PC-9 (cell line): ENCODE results near the gene HOXB6. TPM values are rescaled to one million over a fixed set of nuclear protein-coding genes. Genes with fewer than 3 reads are reported as not detected.

Experiments
- BruUV-seq: library from RNA; stranded (reverse); fragments of 400-500 nt; replicated peaks from 2 replicates; lab custom pipeline; 2021; lab: Mats Ljungman, UMichigan
- CTCF ChIA-PET: fragments of 300-600 bp; sonication (Branson Sonifier 250); formaldehyde crosslinking; loops from one replicate; lab custom pipeline; 2022; ENCODE audit warnings: antibody characterized with exemption; lab: Charles Lee
- POLR2A ChIA-PET: fragments of 300-600 bp; sonication (Branson Sonifier 250); formaldehyde crosslinking; loops from one replicate; lab custom pipeline; 2022; ENCODE audit warnings: antibody characterized with exemption; ENCODE audit not compliant: unreplicated experiment; lab: Charles Lee
- DNase-seq, 2 experiments: peaks; one replicate each; pipeline versions ENCODE4 v3.0.0 to v3.0.0-alpha.2; 2015 to 2022; ENCODE audit warnings: mixed read lengths in 1 of 2
- H2AFZ ChIP-seq: fragments of 200-600 bp; sonication (generic); 2 replicates; pipeline ENCODE4 v1.8.1; 2017; ENCODE audit warnings: antibody characterized with exemption
- H3F3A ChIP-seq: fragments of 200-600 bp; sonication (generic); 2 replicates; pipeline ENCODE4 v1.8.1; 2017; ENCODE audit warnings: antibody characterized with exemption, mild to moderate bottlenecking, low read depth; ENCODE audit not compliant: insufficient read depth
- H3K27ac ChIP-seq: fragments of 200-600 bp; sonication (generic); 2 replicates; pipeline ENCODE4 v1.6.1; 2016; ENCODE audit warnings: mixed run types
- H3K27me3 ChIP-seq: fragments of 200-600 bp; sonication (generic); 2 replicates; pipeline ENCODE4 v1.6.1; 2016; ENCODE audit warnings: low read depth, mixed run types; ENCODE audit not compliant: insufficient read depth
- H3K36me3 ChIP-seq: fragments of 200-600 bp; sonication (generic); 2 replicates; pipeline ENCODE4 v1.6.1; 2016; ENCODE audit warnings: low read depth, mixed run types
- H3K4me1 ChIP-seq: fragments of 200-600 bp; sonication (generic); replicated peaks from 2 replicates; pipeline ENCODE4 v1.6.1; 2016; ENCODE audit warnings: mixed run types; ENCODE audit not compliant: insufficient read depth
- H3K4me2 ChIP-seq: fragments of 200-600 bp; sonication (generic); 2 replicates; pipeline ENCODE4 v1.6.1; 2017; ENCODE audit warnings: mixed run types
- H3K4me3 ChIP-seq: fragments of 200-600 bp; sonication (generic); 2 replicates; pipeline ENCODE4 v1.6.1; 2016; ENCODE audit warnings: mixed run types
- H3K79me2 ChIP-seq: fragments of 200-600 bp; sonication (generic); 2 replicates; pipeline ENCODE4 v1.6.1; 2017; ENCODE audit warnings: low read depth, mixed run types
- H3K9me2 ChIP-seq: fragments of 200-600 bp; sonication (generic); 2 replicates; pipeline ENCODE4 v1.8.1; 2017; ENCODE audit warnings: mild to moderate bottlenecking; ENCODE audit not compliant: insufficient read depth
- H3K9me3 ChIP-seq: fragments of 200-600 bp; sonication (generic); 2 replicates; pipeline ENCODE4 v1.8.1; 2016; ENCODE audit warnings: low read depth; ENCODE audit not compliant: insufficient read depth
- H4K20me1 ChIP-seq: fragments of 200-600 bp; sonication (generic); 2 replicates; pipeline ENCODE4 v1.8.1; 2017; ENCODE audit not compliant: insufficient read depth
- EZH2 ChIP-seq: fragments of 200-600 bp; sonication (generic); IDR thresholded peaks from 2 replicates; pipeline ENCODE4 v1.8.0; 2017; ENCODE audit warnings: antibody characterized with exemption, low read depth
- intact Hi-C: fragments of 100-400 bp; cut with micrococcal nuclease; formaldehyde crosslinking; loops from one replicate; pipeline ENCODE4 v1.10.0; 2022; ENCODE audit not compliant: unreplicated experiment
- total RNA-seq: library from RNA; stranded (reverse); gene quantifications from 2 replicates; pipeline ENCODE4 v1.2.3, GENCODE V29; 2021
- TF ChIP-seq, protein P1 (sequence below): fragments of 200-600 bp; sonication (generic); conservative IDR thresholded peaks from 2 replicates; pipeline ENCODE4 v1.6.1; 2017; ENCODE audit warnings: mixed run types, antibody characterized with exemption, mild to moderate bottlenecking, moderate library complexity

The HOXB6 gene
- total RNA-seq, 1 experiment from 2014 or later, result 30.7 TPM

DNA sequence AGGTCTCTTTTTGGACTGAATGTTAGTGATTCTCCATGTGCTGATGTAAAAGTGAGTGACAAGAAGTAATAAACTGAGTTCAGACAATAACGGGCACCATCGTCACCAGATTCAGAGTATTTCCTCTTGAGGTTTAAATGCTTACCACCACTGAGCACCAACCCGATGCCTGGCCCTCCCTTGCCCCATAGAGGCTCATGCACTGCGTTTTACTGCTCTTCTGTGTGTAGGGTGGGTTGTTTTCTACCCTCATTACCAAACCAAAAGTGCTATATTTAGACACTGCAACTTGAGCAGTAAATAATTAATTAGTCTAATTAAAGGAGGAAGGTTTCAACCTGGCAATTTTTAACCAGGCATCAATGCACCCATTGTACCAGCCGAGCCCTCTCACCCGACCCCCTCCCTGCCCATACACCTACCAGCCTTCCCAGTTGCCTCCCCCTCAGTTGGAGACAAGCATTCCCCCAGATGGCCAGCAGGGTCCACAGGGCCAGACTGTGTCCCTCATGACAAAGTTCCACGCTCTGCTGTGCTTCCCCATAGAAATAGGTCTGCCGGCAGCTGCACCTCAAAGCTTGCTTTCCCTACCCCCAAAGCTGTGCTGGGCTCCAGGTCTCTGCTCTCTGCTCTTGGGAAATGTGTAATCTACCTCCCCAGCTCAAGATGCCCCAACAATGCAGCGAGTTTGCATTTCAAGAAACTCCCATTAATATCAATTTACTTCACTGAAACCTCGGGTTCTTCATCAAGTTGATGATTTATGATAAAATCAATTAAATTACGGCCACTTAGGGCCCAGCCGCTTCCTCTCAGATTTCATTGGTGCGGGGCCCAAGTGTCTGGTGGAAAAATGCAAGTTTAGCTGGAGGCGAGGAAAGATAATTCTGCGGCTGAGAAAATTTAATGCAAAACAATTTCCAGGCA lies 42.6 kb downstream of the HOXB6 start:
- Histone ChIP-seq H3K9me2 (no peaks in the 10 kb centered on the region), H3K27ac (no peak overlapping the region), H3K36me3 (no peaks in the 10 kb centered on the region), H2AFZ (no peak overlapping the region), H3K4me1 (no peaks in the 10 kb centered on the region), H4K20me1 (no peaks in the 10 kb centered on the region), H3K4me3 (no peak overlapping the region), H3K4me2 (no peak overlapping the region), H3K79me2 (no peaks in the 10 kb centered on the region), H3K9me3 (no peaks in the 10 kb centered on the region), H3K27me3 (no peaks in the 10 kb centered on the region), H3F3A (no peaks in the 10 kb centered on the region)
- BruUV-seq, result no TSS peak
- intact Hi-C loops, result no loop called here
- TF ChIP-seq, protein P1, sequence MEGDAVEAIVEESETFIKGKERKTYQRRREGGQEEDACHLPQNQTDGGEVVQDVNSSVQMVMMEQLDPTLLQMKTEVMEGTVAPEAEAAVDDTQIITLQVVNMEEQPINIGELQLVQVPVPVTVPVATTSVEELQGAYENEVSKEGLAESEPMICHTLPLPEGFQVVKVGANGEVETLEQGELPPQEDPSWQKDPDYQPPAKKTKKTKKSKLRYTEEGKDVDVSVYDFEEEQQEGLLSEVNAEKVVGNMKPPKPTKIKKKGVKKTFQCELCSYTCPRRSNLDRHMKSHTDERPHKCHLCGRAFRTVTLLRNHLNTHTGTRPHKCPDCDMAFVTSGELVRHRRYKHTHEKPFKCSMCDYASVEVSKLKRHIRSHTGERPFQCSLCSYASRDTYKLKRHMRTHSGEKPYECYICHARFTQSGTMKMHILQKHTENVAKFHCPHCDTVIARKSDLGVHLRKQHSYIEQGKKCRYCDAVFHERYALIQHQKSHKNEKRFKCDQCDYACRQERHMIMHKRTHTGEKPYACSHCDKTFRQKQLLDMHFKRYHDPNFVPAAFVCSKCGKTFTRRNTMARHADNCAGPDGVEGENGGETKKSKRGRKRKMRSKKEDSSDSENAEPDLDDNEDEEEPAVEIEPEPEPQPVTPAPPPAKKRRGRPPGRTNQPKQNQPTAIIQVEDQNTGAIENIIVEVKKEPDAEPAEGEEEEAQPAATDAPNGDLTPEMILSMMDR, result no peak
- TF ChIP-seq EZH2, result no peak
- POLR2A ChIA-PET, result no interaction called here
- CTCF ChIA-PET, result no interaction called here
- no peak for DNase-seq

DNA sequence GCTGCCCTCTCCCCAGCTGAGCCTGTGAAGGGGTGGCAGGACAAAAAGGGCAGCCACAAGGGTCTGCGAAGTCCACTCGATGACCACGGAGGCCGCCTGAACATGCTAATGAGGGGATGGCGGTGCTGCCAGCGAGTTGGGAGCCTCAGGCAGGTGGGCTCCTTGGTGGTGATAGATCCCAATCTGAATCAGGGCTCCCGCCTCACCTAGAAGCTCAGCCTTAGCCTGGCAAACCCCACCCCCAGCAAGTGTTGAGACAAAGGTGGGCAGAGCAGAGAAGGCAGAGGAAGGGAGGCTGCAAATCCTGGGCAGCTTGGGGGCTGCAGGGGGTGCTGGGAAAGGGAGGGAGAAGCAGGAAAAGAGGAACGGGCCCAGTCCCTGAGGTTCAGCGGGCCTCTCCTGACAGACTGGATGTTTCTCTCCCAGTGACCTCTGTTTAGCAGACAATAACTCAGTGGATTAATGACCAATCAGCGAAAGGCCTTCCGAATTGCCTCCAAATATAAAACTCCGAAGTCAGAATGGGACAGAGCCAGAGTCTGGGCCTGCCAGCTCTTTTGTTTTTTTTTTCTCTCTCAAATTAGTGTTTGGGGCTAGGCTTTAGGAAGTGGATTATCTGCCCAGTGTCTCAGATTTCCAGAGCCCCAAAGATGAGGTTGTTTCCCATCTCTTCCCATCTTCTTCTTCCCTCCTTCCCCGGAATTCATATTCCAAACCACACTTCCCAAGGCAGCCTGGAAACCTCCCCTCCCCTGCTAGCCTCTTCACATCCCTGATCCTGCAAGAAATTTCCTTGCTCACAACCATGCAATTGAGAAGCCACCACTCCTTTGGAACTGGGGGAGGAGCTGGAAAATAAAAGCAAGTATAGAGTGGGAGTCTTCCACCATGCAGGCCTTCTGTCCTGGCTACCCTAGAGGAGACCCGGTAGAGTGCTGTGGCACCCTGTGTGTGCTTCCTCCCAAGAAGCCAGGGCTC lies 44.7 kb downstream of the HOXB6 start:
- no peak for DNase-seq
- Histone ChIP-seq H3K27ac (no peak overlapping the region), H3K27me3 (no peaks in the 10 kb centered on the region), H3K4me1 (no peaks in the 10 kb centered on the region), H3K36me3 (no peaks in the 10 kb centered on the region), H3K4me2 (no peak overlapping the region), H3K4me3 (no peak overlapping the region), H3K9me2 (no peaks in the 10 kb centered on the region), H3F3A (no peaks in the 10 kb centered on the region), H3K9me3 (no peaks in the 10 kb centered on the region), H3K79me2 (no peaks in the 10 kb centered on the region), H2AFZ (no peak overlapping the region), H4K20me1 (no peaks in the 10 kb centered on the region)
- ChIA-PET CTCF (interaction anchor here (0.7 kb wide), 1 partner anchor 13 kb away, joined by 3 read pairs; no protein-coding TSS in a partner anchor), POLR2A (no interaction called here)
- BruUV-seq, result no TSS peak
- TF ChIP-seq, protein P1, result no peak
- TF ChIP-seq EZH2, result no peak
- intact Hi-C loops, result no loop called here

DNA sequence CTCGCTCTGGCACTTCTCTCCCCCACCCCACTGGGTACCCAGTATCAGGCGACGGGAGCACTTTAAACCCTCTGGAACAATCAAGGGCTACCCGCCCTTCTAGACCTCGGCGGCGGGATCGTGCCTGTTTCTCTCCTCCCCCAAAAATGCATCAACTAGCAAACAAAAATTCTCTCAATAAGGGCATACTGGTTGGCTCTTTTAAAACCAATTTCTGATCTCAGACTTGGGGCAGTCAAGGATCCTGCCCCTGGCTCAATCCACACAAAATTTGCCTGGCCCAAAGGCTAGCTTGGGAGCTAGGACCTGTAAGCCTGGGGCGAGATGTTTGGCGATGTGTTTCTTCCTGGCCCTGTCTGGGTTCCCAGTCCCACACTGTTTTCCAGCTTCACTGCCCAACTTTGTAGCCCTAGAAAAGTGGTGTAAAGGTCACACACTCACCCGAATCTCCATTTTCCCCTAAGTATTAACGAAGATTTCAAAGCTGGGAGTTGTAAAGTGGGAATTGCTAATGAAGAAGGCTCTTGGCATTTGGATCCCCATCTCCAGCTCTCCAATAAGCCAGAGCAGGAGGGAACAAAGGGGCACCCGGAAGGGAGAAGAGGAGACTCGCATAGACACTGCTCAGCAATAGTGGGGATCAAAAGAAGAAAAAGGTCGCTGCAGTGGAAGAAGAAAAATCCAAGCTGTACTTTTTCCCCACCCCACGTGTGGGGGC lies 45.5 kb downstream of the HOXB6 start:
- CTCF ChIA-PET, result no interaction called here
- no peaks in the 10 kb centered on the region for H3K9me3 ChIP-seq
- POLR2A ChIA-PET, result no interaction called here
- no peaks in the 10 kb centered on the region for H3F3A ChIP-seq
- no peaks in the 10 kb centered on the region for H3K79me2 ChIP-seq
- no peak overlapping the region for H3K4me2 ChIP-seq
- DNase-seq, result no peak
- intact Hi-C loops, result no loop called here
- H2AFZ ChIP-seq, result no peak overlapping the region
- H3K9me2 ChIP-seq, result no peaks in the 10 kb centered on the region
- H3K27ac ChIP-seq, result no peak overlapping the region
- no peaks in the 10 kb centered on the region for H3K27me3 ChIP-seq
- H3K4me1 ChIP-seq, result no peaks in the 10 kb centered on the region
- H3K36me3 ChIP-seq, result no peaks in the 10 kb centered on the region
- BruUV-seq, result no TSS peak
- no peak overlapping the region for H3K4me3 ChIP-seq
- no peak for TF ChIP-seq EZH2
- TF ChIP-seq, protein P1, result no peak
- H4K20me1 ChIP-seq, result no peaks in the 10 kb centered on the region
